ENCODE data around the gene PTPRS. TPM values are rescaled to one million over a fixed set of nuclear protein-coding genes. Genes with fewer than 3 reads are reported as not detected.

Gene PTPRS
- total RNA-seq, 2 donors from 2014 or later, result 7.9 to 15.6 TPM

GRCh38 chr19:5357584-5357983 lies 17.0 kb upstream of the PTPRS start:
- DNase-seq, result no peak
- intact Hi-C loops (cut with DNase I), result no loop called here

GRCh38 chr19:5356918-5357317 lies 16.3 kb upstream of the PTPRS start:
- H3K27ac ChIP-seq, result no peak overlapping the region
- intact Hi-C loops (cut with DNase I), result no loop called here
- TF ChIP-seq, protein P1, sequence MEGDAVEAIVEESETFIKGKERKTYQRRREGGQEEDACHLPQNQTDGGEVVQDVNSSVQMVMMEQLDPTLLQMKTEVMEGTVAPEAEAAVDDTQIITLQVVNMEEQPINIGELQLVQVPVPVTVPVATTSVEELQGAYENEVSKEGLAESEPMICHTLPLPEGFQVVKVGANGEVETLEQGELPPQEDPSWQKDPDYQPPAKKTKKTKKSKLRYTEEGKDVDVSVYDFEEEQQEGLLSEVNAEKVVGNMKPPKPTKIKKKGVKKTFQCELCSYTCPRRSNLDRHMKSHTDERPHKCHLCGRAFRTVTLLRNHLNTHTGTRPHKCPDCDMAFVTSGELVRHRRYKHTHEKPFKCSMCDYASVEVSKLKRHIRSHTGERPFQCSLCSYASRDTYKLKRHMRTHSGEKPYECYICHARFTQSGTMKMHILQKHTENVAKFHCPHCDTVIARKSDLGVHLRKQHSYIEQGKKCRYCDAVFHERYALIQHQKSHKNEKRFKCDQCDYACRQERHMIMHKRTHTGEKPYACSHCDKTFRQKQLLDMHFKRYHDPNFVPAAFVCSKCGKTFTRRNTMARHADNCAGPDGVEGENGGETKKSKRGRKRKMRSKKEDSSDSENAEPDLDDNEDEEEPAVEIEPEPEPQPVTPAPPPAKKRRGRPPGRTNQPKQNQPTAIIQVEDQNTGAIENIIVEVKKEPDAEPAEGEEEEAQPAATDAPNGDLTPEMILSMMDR (IDR thresholded peaks at IDR 0.05), result no peak
- H3K4me3 ChIP-seq, result no peak overlapping the region
- no peaks in the 10 kb centered on the region for H3K4me1 ChIP-seq
- no peak for DNase-seq
- H3K36me3 ChIP-seq, result no peaks in the 10 kb centered on the region
- no peaks in the 10 kb centered on the region for H3K27me3 ChIP-seq
- no peaks in the 10 kb centered on the region for H3K9me3 ChIP-seq
- H3K9ac ChIP-seq (ENCODE audit: low read depth in 2 of 2, low read length in 2 of 2), result no peak overlapping the region

More at GRCh38 chr19:5357584-5357983, 17.0 kb upstream of the PTPRS start:
- TF ChIP-seq, protein P1 (IDR thresholded peaks at IDR 0.05), result no peak
- Histone ChIP-seq H3K4me1 (no peaks in the 10 kb centered on the region), H3K9ac (ENCODE audit: low read depth in 2 of 2, low read length in 2 of 2) (no peak overlapping the region), H3K27me3 (no peaks in the 10 kb centered on the region), H3K9me3 (no peaks in the 10 kb centered on the region), H3K36me3 (no peaks in the 10 kb centered on the region), H3K4me3 (no peak overlapping the region), H3K27ac (no peak overlapping the region)

GRCh38 chr19:5356428-5356827 lies 15.8 kb upstream of the PTPRS start:
- TF ChIP-seq, protein P1 (IDR thresholded peaks at IDR 0.05), result no peak
- Histone ChIP-seq H3K9ac (ENCODE audit: low read depth in 2 of 2, low read length in 2 of 2) (no peak overlapping the region), H3K36me3 (no peaks in the 10 kb centered on the region), H3K27me3 (no peaks in the 10 kb centered on the region), H3K9me3 (no peaks in the 10 kb centered on the region), H3K4me1 (no peaks in the 10 kb centered on the region), H3K4me3 (no peak overlapping the region), H3K27ac (no peak overlapping the region)
- intact Hi-C loops (cut with DNase I), result no loop called here
- DNase-seq, result no peak

DNA sequence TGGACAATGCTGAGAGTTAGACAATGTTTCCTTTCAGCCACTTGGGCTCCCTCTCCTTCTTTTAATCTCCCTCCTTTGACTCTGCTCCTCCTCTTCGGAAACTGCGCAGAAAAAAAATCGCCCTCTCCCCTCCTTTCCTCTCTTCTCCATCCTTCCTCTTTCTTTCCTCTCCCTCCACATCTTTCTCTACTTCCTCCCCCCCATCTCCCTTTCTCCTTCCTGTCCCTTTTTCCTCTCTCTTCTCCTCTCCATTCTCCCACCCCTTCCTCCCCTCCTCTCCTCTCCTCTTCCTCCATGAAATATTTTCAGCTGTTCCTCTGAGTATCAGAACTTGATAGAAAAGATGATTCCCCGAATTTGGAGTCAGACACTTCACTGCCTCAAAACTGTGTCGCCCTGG lies 15.1 kb upstream of the PTPRS start:
- Histone ChIP-seq H3K4me3 (no peak overlapping the region), H3K27ac (no peak overlapping the region), H3K9me3 (no peaks in the 10 kb centered on the region), H3K4me1 (no peaks in the 10 kb centered on the region), H3K9ac (ENCODE audit: low read depth in 2 of 2, low read length in 2 of 2) (no peak overlapping the region), H3K27me3 (no peaks in the 10 kb centered on the region), H3K36me3 (no peaks in the 10 kb centered on the region)
- DNase-seq, result no peak
- intact Hi-C loops (cut with DNase I), result no loop called here
- TF ChIP-seq, protein P1 (IDR thresholded peaks at IDR 0.05), result no peak

- TF ChIP-seq, protein P1 (IDR thresholded peaks at IDR 0.05), result no peak
- intact Hi-C loops (cut with DNase I), result no loop called here
- Histone ChIP-seq H3K36me3 (no peaks in the 10 kb centered on the region), H3K27me3 (no peaks in the 10 kb centered on the region), H3K4me3 (no peak overlapping the region), H3K9me3 (no peaks in the 10 kb centered on the region), H3K9ac (ENCODE audit: low read depth in 2 of 2, low read length in 2 of 2) (no peak overlapping the region), H3K27ac (no peak overlapping the region), H3K4me1 (no peaks in the 10 kb centered on the region)
- no peak for DNase-seq
These were observed 14.5 kb upstream of the PTPRS start for GRCh38 chr19:5355076-5355475.

DNA sequence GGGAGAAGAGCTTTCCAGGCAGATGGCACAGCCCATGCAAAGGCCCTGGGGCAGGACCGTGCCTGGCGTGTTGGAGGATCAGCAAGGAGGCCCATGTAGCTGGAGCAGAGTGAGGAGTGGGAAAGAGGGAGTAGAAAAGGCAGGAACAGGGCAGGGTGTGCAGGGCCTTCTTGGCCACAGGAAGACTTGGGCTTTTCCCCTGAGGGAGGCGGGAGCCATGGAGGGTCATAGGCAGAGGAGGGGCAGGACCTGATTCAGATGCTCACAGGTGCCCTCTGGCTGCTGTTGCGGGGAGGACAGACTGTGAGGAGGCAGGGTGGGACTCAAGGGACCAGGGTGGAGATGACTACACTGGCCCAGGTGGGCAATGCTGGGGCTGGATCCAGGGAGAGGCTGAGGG lies 13.8 kb upstream of the PTPRS start:
- Histone ChIP-seq H3K27me3 (no peaks in the 10 kb centered on the region), H3K4me1 (no peaks in the 10 kb centered on the region), H3K9ac (ENCODE audit: low read depth in 2 of 2, low read length in 2 of 2) (no peak overlapping the region), H3K9me3 (no peaks in the 10 kb centered on the region), H3K4me3 (no peak overlapping the region), H3K36me3 (no peaks in the 10 kb centered on the region), H3K27ac (no peak overlapping the region)
- no peak for DNase-seq
- intact Hi-C loops (cut with DNase I), result no loop called here
- TF ChIP-seq, protein P1 (IDR thresholded peaks at IDR 0.05), result no peak

All from colonic mucosa (tissue), 4 donors.